GM19193 (cell line): ENCODE data around the gene AIG1.

Source experiments
- POLR2A ChIP-seq: IDR thresholded peaks from 4 replicates; pipeline ENCODE4 v1.6.1; 2011; ENCODE audit not compliant: insufficient read depth, insufficient read length; ENCODE audit errors: extremely low read depth

AIG1 gene

GRCh38 chr6:143205991-143206390, 145.3 kb downstream of the AIG1 start:
- no peak for TF ChIP-seq POLR2A

- TF ChIP-seq POLR2A: no peak
Measured at GRCh38 chr6:143206550-143206949, 145.9 kb downstream of the AIG1 start.

DNA sequence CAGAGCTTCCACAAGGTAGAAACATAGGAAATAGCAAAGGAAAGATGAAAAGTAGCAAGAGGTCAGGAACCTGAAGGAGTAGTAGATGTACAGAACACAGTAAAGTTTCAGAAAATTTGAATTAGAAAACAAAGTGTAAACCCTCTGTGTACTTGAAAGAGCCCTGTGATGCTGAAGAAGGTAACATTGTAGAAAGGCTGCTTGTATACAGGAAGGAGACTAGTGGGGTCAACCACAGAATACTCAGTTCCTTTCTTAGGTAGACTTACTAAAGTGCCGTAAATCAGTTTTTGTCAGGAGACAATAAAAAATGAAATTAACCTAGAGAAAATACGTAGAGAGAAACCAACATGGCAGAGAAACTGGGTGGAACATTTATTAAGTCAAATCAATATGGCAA, 149.7 kb downstream of the AIG1 start:
- no peak for TF ChIP-seq POLR2A

- TF ChIP-seq POLR2A: no peak
Measured at GRCh38 chr6:143213859-143214376, 153.2 kb downstream of the AIG1 start.

- TF ChIP-seq POLR2A: no peak
Measured at GRCh38 chr6:143215363-143215762, 154.7 kb downstream of the AIG1 start.

- TF ChIP-seq POLR2A: no peak
Measured at GRCh38 chr6:143215771-143216170, 155.1 kb downstream of the AIG1 start.

GRCh38 chr6:143218233-143218632, 157.5 kb downstream of the AIG1 start:
- no peak for TF ChIP-seq POLR2A

GRCh38 chr6:143221698-143222097, 161.0 kb downstream of the AIG1 start:
- TF ChIP-seq POLR2A: no peak

DNA sequence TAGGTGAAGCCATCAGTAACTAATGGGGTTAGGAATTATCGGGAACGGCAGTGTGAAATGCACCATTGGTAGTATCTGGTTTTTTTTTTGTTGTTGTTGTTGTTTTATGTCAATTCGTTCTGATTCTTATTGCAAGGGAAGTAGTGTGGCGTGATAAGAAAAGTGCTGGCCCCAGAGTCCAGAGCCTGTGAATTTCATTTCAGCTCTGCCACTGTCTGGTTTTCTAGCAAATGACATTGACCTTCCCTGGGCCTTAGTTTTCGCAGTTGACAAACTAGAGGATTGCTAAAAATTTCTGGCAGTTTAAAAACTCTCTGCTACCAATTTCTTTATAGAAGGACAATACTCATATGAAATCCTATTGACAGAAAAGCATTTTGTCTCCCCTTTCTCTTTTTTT, 161.6 kb downstream of the AIG1 start:
- TF ChIP-seq POLR2A: no peak

DNA sequence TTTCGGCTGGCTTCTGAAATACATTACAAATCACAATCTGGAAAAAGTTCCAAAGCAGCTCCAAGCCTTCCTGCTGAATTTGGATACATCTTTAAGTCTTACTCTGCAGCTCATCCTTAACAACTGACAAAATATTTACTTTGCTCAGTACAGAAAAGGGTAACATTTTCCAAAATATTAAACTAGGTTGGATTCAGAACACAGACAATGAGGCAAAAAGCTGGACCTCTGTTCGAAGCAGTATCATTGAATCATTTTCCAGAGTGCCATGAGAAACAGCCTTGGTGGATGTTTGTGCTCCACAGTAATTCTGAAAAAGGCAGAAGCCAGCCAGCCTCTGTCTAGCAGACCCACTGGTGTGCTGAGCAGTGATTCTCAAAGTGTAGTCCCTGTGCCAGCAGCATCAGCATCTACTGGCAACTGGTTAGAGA, 162.1 kb downstream of the AIG1 start:
- TF ChIP-seq POLR2A: no peak

- TF ChIP-seq POLR2A: no peak
Measured at GRCh38 chr6:143223895-143224294, 163.2 kb downstream of the AIG1 start.

- no peak for TF ChIP-seq POLR2A
Measured at GRCh38 chr6:143224516-143224915, 163.8 kb downstream of the AIG1 start.

GRCh38 chr6:143225929-143226328, 165.2 kb downstream of the AIG1 start:
- TF ChIP-seq POLR2A: no peak

GRCh38 chr6:143227675-143228074, 167.0 kb downstream of the AIG1 start:
- no peak for TF ChIP-seq POLR2A

GRCh38 chr6:143229400-143229799, 168.7 kb downstream of the AIG1 start:
- no peak for TF ChIP-seq POLR2A

GRCh38 chr6:143232849-143233248, 172.2 kb downstream of the AIG1 start:
- TF ChIP-seq POLR2A: no peak

GRCh38 chr6:143233554-143234285, 173.0 kb downstream of the AIG1 start:
- no peak for TF ChIP-seq POLR2A

DNA sequence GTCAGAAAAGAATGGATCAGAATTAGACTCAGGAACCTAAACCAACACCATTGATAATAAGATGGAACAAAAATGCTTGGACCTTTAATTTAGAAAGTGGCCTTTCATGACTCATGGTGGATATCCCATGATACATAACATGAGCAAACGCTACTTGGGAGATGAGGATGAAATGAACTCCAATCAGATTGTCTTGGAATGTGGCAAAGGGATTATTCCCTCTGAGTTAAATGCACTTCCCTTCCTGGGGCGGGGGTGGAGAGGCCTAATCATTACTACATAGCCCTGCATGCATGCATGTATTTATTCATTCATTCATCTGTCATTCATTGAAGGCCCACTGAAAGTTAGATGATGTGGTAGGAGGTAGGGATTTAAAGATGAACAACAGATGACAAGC, 174.0 kb downstream of the AIG1 start:
- TF ChIP-seq POLR2A: no peak
